ENCODE results near the gene IL20RB.
"Not testable (repeated sequence)": the region's sequence is repeated elsewhere in the genome, so short reads cannot be mapped to it uniquely, and the experiment has no call there.

Gene IL20RB

DNA sequence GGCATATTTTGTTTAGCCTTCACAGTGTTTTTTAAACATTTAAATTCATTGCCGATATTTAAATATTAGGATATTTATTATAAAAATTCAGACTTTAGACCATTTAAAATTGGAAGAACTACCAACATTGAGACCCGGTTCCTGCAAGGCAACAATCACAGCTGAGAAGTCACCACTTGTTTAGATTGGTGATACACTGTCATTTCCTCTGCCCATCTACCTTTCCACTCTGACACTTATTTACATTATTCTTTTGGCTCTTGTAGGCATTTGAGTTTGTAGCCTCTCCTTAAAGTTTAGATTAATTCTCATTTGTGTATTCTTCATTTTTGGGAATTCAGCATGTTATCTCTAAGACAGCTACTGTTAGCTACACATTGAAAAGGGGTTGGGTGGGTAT lies 10.3 kb upstream of the IL20RB start:
- no peak for DNase-seq

GRCh38 chr3:136949146-136949545 lies 8.6 kb upstream of the IL20RB start:
- no peak for DNase-seq

DNA sequence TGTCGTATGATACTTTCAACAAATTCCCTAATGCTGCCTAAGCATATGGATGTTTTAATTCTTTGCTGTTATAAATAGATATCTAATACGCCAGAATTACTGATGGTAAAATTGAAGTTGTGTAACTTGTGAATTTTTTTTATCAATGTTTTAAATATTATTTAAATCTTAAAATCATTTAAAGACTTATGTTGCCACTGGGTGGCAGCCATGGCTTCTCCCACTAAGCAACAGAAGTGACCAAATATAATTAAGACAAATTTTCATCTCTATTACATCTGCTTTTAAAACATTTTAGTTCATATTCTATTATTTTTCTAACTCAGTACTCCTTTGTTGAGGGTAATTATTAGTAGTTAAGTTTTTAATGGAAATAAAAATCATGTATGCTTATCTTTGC lies 8.1 kb upstream of the IL20RB start:
- no peak for DNase-seq

GRCh38 chr3:136950623-136951022 lies 7.2 kb upstream of the IL20RB start:
- no peak for DNase-seq

GRCh38 chr3:136952292-136952691 lies 5.5 kb upstream of the IL20RB start:
- DNase-seq: no peak

DNA sequence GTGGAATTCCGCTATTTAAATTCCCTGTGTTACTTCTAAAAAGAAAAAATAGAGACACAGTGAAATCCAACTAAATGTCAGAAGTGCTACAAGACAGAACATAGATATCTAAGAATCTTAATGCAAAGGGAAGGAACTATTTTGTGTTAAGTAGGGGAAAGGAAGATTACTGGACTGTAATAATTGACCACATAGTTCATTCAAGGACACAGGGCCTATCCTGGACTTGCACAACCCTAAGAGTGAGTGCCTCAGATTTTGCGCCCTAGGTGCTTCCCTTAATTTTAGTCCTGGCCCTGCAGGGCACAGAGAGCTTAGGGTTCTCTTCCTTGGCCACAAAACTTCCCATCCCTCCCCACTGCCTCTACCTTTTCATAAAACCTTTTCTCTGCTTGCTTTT lies 3.5 kb upstream of the IL20RB start:
- no peak for DNase-seq

GRCh38 chr3:136954980-136955780 lies 2.6 kb upstream of the IL20RB start:
- no peak for DNase-seq

GRCh38 chr3:136955813-136956212 lies 2.0 kb upstream of the IL20RB start:
- DNase-seq: no peak

GRCh38 chr3:136956971-136957370 lies 812 bp upstream of the IL20RB start:
- no peak for DNase-seq

DNA sequence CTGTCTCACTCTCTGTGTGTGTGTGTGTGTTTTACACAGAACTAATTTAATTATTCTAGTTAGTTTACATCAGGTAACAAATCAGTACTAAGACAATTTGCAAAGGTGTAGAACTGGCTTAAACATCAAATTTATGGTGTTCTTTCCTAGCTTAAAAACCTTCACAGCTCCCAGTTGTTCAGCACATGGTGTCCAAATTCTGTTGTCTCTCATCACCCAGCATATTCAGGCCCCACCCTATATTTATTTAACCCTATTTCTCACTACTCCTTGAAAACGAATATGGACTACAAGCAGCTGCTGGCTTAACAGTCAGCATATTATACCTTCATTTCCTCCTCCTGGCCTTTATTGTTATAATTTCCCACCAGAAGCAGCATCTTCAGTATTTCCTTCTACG lies 1.2 kb downstream of the IL20RB start:
- DNase-seq: no peak

DNA sequence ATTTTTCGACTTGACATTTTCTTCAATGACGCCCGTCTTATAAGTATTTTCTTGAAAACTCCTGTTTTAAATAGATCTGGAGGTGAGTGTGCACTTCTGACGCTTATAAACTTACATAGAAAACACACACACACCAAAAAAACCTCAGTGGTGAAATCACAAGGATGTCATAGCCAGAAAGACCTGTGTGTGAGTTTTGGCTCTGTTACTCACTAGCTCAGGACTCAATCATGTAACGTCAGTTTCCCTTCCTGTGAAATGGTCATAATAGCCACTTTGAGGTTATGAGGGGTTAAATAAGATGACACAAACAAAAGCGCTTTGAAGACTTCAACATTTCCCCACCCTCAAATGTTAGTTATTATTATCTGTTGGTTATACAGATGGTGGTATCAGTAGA lies 1.8 kb downstream of the IL20RB start:
- no peak for DNase-seq

GRCh38 chr3:136960838-136961836 lies 3.4 kb downstream of the IL20RB start:
- no peak for DNase-seq

- no peak for DNase-seq
These were observed 5.1 kb downstream of the IL20RB start for GRCh38 chr3:136962927-136963326.

GRCh38 chr3:136969539-136969938 lies 11.8 kb downstream of the IL20RB start:
- not testable (repeated sequence) for DNase-seq

DNA sequence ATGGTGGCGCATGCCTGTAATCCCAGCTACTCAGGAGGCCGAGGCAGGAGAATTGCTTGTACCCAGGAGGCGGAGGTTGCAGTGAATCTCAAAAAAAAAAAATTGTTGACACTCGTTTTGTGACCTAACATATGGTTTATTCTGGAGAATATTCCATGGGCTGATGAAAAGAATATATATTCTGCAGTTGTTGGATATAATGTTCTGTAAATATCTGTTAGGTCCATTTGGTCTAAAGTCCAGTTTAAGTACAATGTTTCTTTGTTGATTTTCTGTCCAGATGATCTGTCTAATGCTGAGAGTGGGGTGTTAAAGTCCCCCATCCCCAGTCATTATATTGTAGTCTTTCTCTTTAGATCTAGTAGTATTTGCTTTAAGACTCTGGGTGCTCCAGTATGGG lies 15.6 kb downstream of the IL20RB start:
- DNase-seq: no peak

- DNase-seq: no peak
These were observed 16.9 kb downstream of the IL20RB start for GRCh38 chr3:136974670-136975069.

GRCh38 chr3:136979204-136979603 lies 21.4 kb downstream of the IL20RB start:
- no peak for DNase-seq

DNA sequence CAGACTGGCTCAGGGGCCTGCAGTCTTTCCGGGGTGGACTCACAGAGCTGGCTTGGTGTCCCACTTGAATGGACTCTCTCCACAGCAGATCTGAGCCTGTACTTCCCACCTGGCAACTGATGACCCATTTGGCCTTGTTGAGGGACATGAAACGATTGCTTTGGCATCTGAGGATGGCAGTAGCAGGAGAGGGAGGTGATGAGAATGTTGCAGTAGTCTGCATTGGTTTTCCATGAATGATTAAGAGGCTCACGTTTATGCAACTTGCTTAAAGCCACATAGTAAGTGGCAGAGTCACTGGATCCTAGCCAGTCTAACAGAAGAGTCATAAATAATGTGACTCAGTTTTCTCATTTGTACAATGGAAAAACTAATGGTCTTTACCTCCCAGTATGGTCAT lies 21.9 kb downstream of the IL20RB start:
- DNase-seq: no peak

GRCh38 chr3:136982033-136982432 lies 24.2 kb downstream of the IL20RB start:
- no peak for DNase-seq

GRCh38 chr3:136982520-136983138 lies 24.8 kb downstream of the IL20RB start:
- no peak for DNase-seq

- no peak for DNase-seq
These were observed 27.1 kb downstream of the IL20RB start for GRCh38 chr3:136984837-136985236.

DNA sequence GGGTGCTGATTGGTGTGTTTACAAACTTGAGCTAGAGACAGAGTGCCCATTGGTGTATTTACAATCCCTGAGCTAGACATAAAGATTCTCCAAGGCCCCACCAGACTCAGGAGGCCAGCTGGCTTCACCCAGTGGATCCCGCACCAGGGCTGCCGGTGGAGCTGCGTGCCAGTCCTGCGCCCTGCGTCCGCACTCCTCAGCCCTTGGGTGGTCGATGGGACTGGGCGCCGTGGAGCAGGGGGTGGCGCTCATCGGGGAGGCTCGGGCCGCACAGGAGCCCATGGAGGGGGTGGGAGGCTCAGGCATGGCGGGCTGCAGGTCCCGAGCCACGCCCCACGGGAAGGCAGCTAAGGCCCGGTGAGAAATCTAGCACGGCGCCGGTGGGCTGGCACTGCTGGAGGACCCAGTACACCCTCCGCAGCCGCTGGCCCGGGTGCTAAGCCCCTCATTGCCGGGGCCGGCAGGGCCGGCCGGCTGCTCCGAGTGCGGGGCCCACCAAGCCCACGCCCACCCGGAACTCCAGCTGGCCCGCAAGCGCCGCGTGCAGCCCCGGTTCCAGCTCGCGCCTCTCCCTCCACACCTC lies 29.7 kb downstream of the IL20RB start:
- DNase-seq: not testable (repeated sequence)

- DNase-seq: no peak
These were observed 30.9 kb downstream of the IL20RB start for GRCh38 chr3:136988651-136989050.
